A549 treated with CpdA at 1 μM for 4 hours (cell line): ENCODE results near the gene HSPBP1. TPM values are rescaled to one million over a fixed set of nuclear protein-coding genes. Genes with fewer than 3 reads are reported as not detected.

Source experiments
- total RNA-seq: library from RNA; stranded (reverse); fragments of 200-300 nt; extraction: Qiagen RNA extraction; gene quantifications from 5 replicates; pipeline ENCODE4 v1.2.3, GENCODE V29; 2022; ENCODE audit warnings: low read depth

Gene HSPBP1, protein sequence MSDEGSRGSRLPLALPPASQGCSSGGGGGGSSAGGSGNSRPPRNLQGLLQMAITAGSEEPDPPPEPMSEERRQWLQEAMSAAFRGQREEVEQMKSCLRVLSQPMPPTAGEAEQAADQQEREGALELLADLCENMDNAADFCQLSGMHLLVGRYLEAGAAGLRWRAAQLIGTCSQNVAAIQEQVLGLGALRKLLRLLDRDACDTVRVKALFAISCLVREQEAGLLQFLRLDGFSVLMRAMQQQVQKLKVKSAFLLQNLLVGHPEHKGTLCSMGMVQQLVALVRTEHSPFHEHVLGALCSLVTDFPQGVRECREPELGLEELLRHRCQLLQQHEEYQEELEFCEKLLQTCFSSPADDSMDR
- total RNA-seq = 118 to 146 TPM (median 136 TPM) in 5 replicates

DNA sequence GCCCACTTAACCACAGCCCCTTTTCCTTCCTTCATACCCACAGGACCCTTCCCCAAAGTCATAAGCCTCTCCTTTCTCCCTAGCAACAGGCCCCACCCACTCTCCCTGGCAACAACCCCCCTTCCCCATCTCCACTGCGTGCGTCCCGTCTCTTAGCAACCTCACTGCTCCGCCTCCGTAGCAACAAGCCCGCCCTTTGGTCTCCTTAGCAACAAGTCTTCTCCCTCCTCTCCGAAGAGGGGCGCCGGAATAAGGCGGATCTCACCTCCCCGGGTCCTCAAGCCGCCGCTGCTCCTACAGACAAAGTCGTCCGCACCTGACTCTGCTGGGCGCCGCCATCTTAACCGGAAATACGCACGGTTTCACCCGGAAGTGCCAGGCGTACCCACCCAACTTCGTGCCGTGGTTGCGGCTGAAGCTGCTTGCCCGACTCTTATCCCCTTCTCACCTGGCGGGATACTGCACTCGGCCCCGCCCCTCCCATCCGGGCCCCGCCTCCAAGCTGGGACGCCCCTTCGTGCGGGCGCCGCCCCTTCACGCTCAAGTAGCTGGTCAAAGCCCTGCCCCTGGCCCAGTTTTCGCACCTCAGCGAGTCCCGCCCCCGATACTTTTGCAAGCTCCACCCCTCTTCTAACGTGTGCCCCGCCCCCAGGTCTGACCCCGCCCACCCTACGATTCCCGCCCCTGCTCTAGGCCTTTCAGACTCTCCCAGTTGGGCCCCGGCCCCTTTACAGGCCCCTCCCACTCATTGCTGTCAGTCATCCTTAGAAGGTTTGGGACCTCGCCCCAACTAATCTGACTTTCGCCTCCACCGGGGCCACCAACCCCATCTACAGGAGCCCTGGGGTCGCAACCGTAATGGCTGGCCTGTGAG is at the start of gene HSPBP1:
Gene HSPBP1, minus strand, starts transcription at position 341 of the 874 bp plus-strand sequence. CDS start 502 bp downstream, outside the sequence.

DNA sequence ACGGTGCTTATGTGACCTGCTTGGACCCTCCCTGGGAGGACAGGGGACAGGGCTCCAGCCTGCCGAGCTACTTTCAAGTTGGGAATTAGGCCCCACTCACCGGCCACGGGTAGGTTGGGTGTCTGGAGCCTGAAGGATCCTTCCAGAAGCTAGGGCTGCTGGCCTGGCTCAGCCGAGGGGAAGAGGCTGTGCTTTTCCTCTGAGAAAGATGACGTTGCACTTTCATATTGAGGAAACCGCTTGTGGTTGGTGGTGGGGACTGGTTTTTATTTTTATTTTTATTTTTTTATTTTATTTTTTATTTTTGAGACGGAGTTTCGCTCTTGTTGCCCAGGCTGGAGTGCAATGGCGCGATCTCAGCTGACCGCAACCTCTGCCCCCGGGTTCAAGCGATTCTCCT is 45.3 kb upstream of the HSPBP1 start, which contains the start of gene TMEM150B:
Gene TMEM150B, minus strand, starts transcription at position 170 of the 400 bp plus-strand sequence. CDS start 4,305 bp downstream, outside the sequence.

DNA sequence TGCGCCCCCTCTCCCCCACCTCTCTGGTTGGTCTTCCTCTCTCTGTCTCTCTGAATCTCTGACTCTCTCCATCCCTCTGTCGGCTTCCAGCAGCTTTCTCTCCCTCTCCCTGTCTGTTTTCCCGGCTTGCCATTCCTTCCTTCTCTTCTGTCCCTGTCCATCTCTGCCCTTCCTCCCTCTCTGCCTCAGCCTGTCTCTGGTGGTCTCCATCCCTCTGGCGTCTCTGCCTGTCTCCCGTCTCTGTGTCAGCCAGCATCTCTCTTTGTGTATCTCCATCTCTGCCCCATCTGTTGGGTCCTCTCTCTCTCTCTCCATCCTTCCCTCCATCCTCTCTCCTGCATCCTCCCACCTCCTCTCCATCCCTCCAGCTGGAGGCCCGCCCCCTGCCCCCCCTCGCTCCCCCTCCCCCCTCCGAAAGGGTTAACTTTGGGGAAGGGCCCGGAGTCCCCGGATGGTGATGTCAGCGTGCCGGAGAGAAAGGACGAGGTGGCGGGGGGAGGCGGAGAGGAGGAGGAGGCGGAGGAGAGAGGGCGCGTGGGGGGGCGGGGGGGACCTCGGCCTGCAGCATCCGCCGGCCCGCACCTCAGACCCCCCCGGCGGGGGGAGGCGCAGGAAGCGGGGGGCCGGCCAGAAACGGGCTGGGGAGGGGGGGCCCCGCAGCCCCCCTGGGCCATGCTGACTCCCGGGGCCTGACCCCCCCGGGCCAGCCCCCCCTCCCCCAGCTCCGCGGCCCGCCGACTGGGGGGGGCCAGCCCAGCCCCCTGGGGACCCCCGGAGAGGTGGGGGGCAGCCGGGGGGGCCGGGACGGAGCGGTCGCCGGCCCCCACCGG is 3.9 kb upstream of the HSPBP1 start, which contains the start of gene BRSK1:
Gene BRSK1, plus strand, starts transcription at position 450 of the 830 bp plus-strand sequence. CDS start 446 bp downstream, outside the sequence.

DNA sequence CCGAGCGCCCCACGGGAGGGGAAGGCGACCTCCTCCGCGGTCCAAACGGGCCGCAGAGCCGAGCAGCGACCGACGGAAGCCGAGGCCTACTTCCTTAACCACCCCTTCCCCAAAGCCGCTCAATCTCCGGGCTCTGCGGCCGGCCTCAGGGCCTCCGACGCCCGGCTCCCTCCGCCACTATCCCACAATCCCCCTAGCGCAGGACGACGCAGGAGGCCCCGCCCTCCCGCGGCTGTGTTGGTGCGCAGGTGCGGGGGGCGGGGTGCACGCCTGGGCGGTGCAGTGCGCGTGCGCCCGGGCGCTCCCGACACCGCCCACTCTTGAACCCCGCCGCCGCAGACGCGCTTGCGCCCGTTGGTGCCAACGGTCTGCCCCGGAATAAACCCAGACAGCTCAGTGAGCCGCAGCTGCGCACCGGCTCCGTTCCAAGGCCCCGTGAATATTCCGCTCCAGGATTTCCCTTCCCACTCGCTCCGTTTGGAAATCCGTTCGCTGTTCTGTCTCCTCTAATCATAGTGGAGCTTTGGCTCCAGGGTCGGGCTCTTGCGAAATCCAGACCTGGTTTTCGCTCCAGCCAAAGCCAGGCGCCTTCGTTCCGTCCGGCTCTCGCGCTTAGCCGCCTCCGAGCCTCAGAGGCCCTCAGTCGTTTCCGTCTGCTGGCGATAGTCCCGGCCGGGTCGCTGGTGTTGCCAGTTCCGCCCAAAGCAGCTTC is 20.9 kb downstream of the HSPBP1 start, which contains the start of gene PPP6R1:
Gene PPP6R1, minus strand, starts transcription at position 190 of the 712 bp plus-strand sequence. CDS start 11,914 bp downstream, outside the sequence.

DNA sequence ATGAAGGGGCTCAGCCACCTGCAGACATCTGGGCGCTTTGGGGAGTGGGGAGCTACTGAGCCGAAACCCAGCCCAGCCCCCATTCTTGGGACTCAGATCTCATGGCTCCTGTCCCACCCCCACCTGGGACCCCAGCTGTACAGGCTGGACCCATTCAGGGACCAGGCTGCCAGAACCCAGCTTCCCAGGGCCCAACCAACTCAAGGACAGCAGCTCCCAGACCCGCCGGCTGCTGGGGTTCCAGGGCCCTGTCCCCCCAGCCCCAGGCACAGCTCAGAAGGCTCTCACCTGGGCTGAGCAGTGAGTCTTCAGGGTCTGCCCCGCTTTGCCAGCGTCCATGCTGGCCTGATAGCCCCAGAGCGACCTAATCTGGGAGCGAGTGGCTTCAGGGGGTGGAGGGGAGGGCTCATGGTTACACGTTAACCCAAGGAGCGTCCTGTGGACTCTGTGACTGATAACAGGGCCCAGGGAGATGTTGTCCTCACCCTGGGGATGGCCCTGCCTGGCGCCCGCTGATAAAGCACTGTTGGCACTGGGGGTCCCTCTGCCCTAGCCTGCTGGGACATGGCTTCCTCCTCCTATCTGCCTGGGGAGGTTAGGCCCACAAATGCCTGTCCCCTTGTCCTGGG is 51.4 kb downstream of the HSPBP1 start, which contains the start of gene TMEM86B:
Gene TMEM86B, minus strand, starts transcription at position 361 of the 629 bp plus-strand sequence. Its CDS starts 22 bp downstream, at position 339.

Other genes with a start within 250 kb of the HSPBP1 start
- 0.13 to 0.45 TPM (median 0.27 TPM) in 4 of 5 replicates, not detected in the other for gene GP6, start 241.8 kb downstream of the HSPBP1 start, total RNA-seq
- gene RDH13, start 217.0 kb downstream of the HSPBP1 start, total RNA-seq = 16.4 to 22.6 TPM (median 18.4 TPM) in 5 replicates
- gene EPS8L1, start 204.2 kb downstream of the HSPBP1 start, total RNA-seq = 5.0 to 7.1 TPM (median 5.3 TPM) in 5 replicates
- 59.8 to 96.4 TPM (median 87.1 TPM) in 5 replicates for gene PPP1R12C, start 162.5 kb downstream of the HSPBP1 start, total RNA-seq
- 115 to 148 TPM (median 126 TPM) in 5 replicates for gene TNNT1, start 130.9 kb downstream of the HSPBP1 start, total RNA-seq
- 6.7 to 8.9 TPM (median 7.7 TPM) in 5 replicates for gene TNNI3, start 122.4 kb downstream of the HSPBP1 start, total RNA-seq
- gene DNAAF3, start 113.5 kb downstream of the HSPBP1 start, total RNA-seq = 5.2 to 7.2 TPM (median 6.9 TPM) in 5 replicates
- gene SYT5, start 99.8 kb downstream of the HSPBP1 start, total RNA-seq = 3.0 to 4.6 TPM (median 3.5 TPM) in 5 replicates
- 2.9 to 6.6 TPM (median 5.6 TPM) in 5 replicates for gene PTPRH, start 70.6 kb downstream of the HSPBP1 start, total RNA-seq
- gene TMEM86B, start 51.3 kb downstream of the HSPBP1 start, total RNA-seq = 2.7 to 6.3 TPM (median 5.5 TPM) in 5 replicates
- 98.6 to 127 TPM (median 124 TPM) in 5 replicates for gene PPP6R1, start 21.1 kb downstream of the HSPBP1 start, total RNA-seq
- gene BRSK1, start 3.9 kb upstream of the HSPBP1 start, total RNA-seq = 4.3 to 6.1 TPM (median 5.0 TPM) in 5 replicates
- gene TMEM150B, start 45.2 kb upstream of the HSPBP1 start, total RNA-seq = 0.06 to 0.27 TPM (median 0.19 TPM) in 3 of 5 replicates, not detected in the others
- gene KMT5C, start 59.8 kb upstream of the HSPBP1 start, total RNA-seq = 8.1 to 12.2 TPM (median 10.3 TPM) in 5 replicates
- gene COX6B2, start 74.6 kb upstream of the HSPBP1 start, total RNA-seq = 0.83 to 1.5 TPM (median 1.1 TPM) in 5 replicates
- 0.10 to 0.25 TPM (median 0.17 TPM) in 4 of 5 replicates, not detected in the other for gene GARIN5B, start 83.2 kb upstream of the HSPBP1 start, total RNA-seq
- gene IL11, start 90.4 kb upstream of the HSPBP1 start, total RNA-seq = 79.7 to 115 TPM (median 99.1 TPM) in 5 replicates
- 1.6 to 2.7 TPM (median 1.8 TPM) in 5 replicates for gene TMEM190, start 96.7 kb upstream of the HSPBP1 start, total RNA-seq
- 1.9 to 9.5 TPM (median 8.1 TPM) in 5 replicates for gene TMEM238, start 104.2 kb upstream of the HSPBP1 start, total RNA-seq
- 2,575 to 3,038 TPM (median 2,861 TPM) in 5 replicates for gene RPL28, start 105.8 kb upstream of the HSPBP1 start, total RNA-seq
- 280 to 580 TPM (median 470 TPM) in 5 replicates for gene UBE2S, start 127.7 kb upstream of the HSPBP1 start, total RNA-seq
- not detected in 5 replicates for gene SHISA7, start 163.2 kb upstream of the HSPBP1 start, total RNA-seq
- 56.5 to 68.3 TPM (median 61.0 TPM) in 5 replicates for gene ISOC2, start 181.5 kb upstream of the HSPBP1 start, total RNA-seq
- not detected in 5 replicates for gene C19orf85, start 184.6 kb upstream of the HSPBP1 start, total RNA-seq
- gene ZNF628, start 196.5 kb upstream of the HSPBP1 start, total RNA-seq = 4.3 to 9.6 TPM (median 8.8 TPM) in 5 replicates
- 40.9 to 61.3 TPM (median 58.0 TPM) in 5 replicates for gene NAT14, start 205.1 kb upstream of the HSPBP1 start, total RNA-seq
- gene SSC5D, start 208.3 kb upstream of the HSPBP1 start, total RNA-seq = 0.38 to 1.5 TPM (median 0.61 TPM) in 5 replicates